ENCODE measurements around the gene JMJD4. TPM values are rescaled to one million over a fixed set of nuclear protein-coding genes. Genes with fewer than 3 reads are reported as not detected.

The JMJD4 gene
- total and polyA plus RNA-seq, 9 of the 15 experiments (the other 6 are each of a cell fraction or from before 2014, with no cell fraction given): 1.4 to 42.6 (median 29.2) TPM

GRCh38 chr1:227734856-227735538 is at the start of gene JMJD4, which contains the start of gene SNAP47 (continued):
- TF ChIP-seq ARID3B (CRISPR knock-in tag; IDR thresholded peaks at IDR 0.05; ENCODE audit: borderline replicate concordance) (peak; percentile 60; the same call in 1 of the 2 replicates), E2F8 (IDR thresholded peaks at IDR 0.05; ENCODE audit: low read depth, partially characterized antibody) (peak; percentile 87), NONO (IDR thresholded peaks at IDR 0.05; ENCODE audit: low read depth in 2 of 2, low read length in 1 of 2) (peak; percentile 41 to 95; a peak in 3 of 4 replicates), MXI1 (IDR thresholded peaks at IDR 0.05; ENCODE audit: low read depth, low read length) (peak; percentile 44), ZNF76 (CRISPR knock-in tag; IDR thresholded peaks at IDR 0.05; ENCODE audit: borderline replicate concordance) (no peak), DACH1 (IDR thresholded peaks at IDR 0.05; ENCODE audit: partially characterized antibody) (no peak), BCLAF1 (IDR thresholded peaks at IDR 0.05; ENCODE audit: borderline replicate concordance in 1 of 2, control insufficient read depth in 1 of 2, low read depth in 2 of 2, low read length in 1 of 2) (peak in 1 of 2 experiments; percentile 93; a peak in 2 of 4 replicates), SIN3B (IDR thresholded peaks at IDR 0.05; ENCODE audit: low read depth) (peak; percentile 93)
- TF ChIP-seq, protein P1, sequence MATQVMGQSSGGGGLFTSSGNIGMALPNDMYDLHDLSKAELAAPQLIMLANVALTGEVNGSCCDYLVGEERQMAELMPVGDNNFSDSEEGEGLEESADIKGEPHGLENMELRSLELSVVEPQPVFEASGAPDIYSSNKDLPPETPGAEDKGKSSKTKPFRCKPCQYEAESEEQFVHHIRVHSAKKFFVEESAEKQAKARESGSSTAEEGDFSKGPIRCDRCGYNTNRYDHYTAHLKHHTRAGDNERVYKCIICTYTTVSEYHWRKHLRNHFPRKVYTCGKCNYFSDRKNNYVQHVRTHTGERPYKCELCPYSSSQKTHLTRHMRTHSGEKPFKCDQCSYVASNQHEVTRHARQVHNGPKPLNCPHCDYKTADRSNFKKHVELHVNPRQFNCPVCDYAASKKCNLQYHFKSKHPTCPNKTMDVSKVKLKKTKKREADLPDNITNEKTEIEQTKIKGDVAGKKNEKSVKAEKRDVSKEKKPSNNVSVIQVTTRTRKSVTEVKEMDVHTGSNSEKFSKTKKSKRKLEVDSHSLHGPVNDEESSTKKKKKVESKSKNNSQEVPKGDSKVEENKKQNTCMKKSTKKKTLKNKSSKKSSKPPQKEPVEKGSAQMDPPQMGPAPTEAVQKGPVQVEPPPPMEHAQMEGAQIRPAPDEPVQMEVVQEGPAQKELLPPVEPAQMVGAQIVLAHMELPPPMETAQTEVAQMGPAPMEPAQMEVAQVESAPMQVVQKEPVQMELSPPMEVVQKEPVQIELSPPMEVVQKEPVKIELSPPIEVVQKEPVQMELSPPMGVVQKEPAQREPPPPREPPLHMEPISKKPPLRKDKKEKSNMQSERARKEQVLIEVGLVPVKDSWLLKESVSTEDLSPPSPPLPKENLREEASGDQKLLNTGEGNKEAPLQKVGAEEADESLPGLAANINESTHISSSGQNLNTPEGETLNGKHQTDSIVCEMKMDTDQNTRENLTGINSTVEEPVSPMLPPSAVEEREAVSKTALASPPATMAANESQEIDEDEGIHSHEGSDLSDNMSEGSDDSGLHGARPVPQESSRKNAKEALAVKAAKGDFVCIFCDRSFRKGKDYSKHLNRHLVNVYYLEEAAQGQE (IDR thresholded peaks at IDR 0.05; ENCODE audit: borderline replicate concordance): no peak
- TF ChIP-seq, protein P1 (CRISPR knock-in tag; IDR thresholded peaks at IDR 0.05; ENCODE audit: low read depth): peak; percentile 83
